Upper lobe of left lung (tissue), 4 donors: ENCODE measurements around the gene ATCAY.

Experiments used
- POLR2A ChIP-seq, 4 donors: fragments of 450-650 bp; IDR thresholded peaks; one replicate each; pipeline ENCODE4 v1.5.1; 2016 to 2017; ENCODE audit warnings: antibody characterized with exemption in 4 of 4, mild to moderate bottlenecking in 2 of 4
- POLR2AphosphoS5 ChIP-seq, 2 donors: sonication (generic); formaldehyde crosslinking; IDR thresholded peaks; one replicate each; pipeline ENCODE4 v1.5.1; 2017; ENCODE audit warnings: antibody characterized with exemption in 2 of 2

DNA sequence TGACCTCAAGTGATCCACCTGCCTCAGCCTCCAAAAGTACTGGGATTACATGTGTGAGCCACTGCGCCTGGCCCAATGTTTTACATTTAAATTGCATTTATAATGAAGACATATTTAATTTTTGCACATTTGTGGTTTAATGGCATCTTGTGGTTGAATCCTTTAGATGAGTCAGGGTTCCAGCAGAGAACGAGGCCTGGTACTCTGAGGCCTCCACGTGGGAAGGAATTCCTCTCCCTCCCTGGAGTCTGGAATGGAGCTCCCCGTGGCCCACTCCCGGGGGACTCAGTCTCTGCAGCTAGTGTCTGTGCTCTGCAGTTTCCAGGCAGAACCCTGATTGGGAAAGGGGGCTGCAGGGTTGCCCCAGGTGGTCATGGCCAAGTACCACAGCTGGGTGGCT lies 35.9 kb upstream of the ATCAY start:
- TF ChIP-seq POLR2AphosphoS5 (IDR thresholded peaks at IDR 0.05) (no peak), POLR2A (IDR thresholded peaks at IDR 0.05) (no peak)
